Thoracic aorta (tissue), 2 donors: ENCODE data around the gene CPN2. TPM values are rescaled to one million over a fixed set of nuclear protein-coding genes. Genes with fewer than 3 reads are reported as not detected.

ENCODE experiments used
- ATAC-seq: fragments of 150-250 bp; one replicate; pipeline ENCODE4 v1.8.0; 2017; ENCODE audit warnings: low read depth; ENCODE audit not compliant: insufficient number of reproducible peaks, low FRiP score
- DNase-seq: peaks from one replicate; pipeline ENCODE4 v3.0.0-alpha.2; 2020; ENCODE audit warnings: low spot score
- H3K27ac ChIP-seq, 2 donors: fragments of 200-600 bp; sonication (generic); 1 replicate in 1 of 2; 2 replicates in 1 of 2; pipeline ENCODE4 v1.5.1; 2016; ENCODE audit warnings: mild to moderate bottlenecking in 2 of 2, moderate library complexity in 2 of 2
- H3K27me3 ChIP-seq: fragments of 200-600 bp; sonication (generic); replicated peaks from 2 replicates; pipeline ENCODE4 v1.6.0; 2016; ENCODE audit warnings: mild to moderate bottlenecking; ENCODE audit not compliant: insufficient read depth
- H3K36me3 ChIP-seq: fragments of 200-600 bp; sonication (generic); one replicate; pipeline ENCODE4 v1.5.1; 2016
- H3K4me1 ChIP-seq, 2 donors: fragments of 200-600 bp; sonication (generic); 1 replicate in 1 of 2; 2 replicates in 1 of 2; pipeline versions ENCODE4 v1.5.1 to v1.6.0; 2016; ENCODE audit warnings: low read depth in 2 of 2, mild to moderate bottlenecking in 1 of 2; ENCODE audit not compliant: control insufficient read depth in 1 of 2
- H3K4me3 ChIP-seq: fragments of 200-600 bp; sonication (generic); 2 replicates; pipeline ENCODE4 v1.5.1; 2016; ENCODE audit warnings: mild to moderate bottlenecking
- H3K9me3 ChIP-seq: fragments of 200-600 bp; sonication (generic); 2 replicates; pipeline ENCODE4 v1.5.1; 2016
- total RNA-seq, 2 donors: library from RNA; depleted of rRNA; stranded (reverse); fragments of >200 nt; gene quantifications; one replicate each; pipeline versions ENCODE4 v1.1.0 to v1.2.3, GENCODE V29; 2016
- TF ChIP-seq, protein P1 (sequence below): fragments of 200-600 bp; sonication (generic); IDR thresholded peaks from one replicate; pipeline ENCODE4 v1.5.1; 2019; ENCODE audit warnings: antibody characterized with exemption

CPN2 gene
- total RNA-seq, 2 donors from 2014 or later, result not detected

GRCh38 chr3:194396539-194396858 lies 45.4 kb upstream of the CPN2 start:
- ATAC-seq (no peak), DNase-seq (no peak)
- H3K4me1 ChIP-seq, result peaks cover 8 to 13% of the 10 kb centered on the region in 2 donors
- no peak overlapping the region for H3K27ac ChIP-seq
- TF ChIP-seq, protein P1, sequence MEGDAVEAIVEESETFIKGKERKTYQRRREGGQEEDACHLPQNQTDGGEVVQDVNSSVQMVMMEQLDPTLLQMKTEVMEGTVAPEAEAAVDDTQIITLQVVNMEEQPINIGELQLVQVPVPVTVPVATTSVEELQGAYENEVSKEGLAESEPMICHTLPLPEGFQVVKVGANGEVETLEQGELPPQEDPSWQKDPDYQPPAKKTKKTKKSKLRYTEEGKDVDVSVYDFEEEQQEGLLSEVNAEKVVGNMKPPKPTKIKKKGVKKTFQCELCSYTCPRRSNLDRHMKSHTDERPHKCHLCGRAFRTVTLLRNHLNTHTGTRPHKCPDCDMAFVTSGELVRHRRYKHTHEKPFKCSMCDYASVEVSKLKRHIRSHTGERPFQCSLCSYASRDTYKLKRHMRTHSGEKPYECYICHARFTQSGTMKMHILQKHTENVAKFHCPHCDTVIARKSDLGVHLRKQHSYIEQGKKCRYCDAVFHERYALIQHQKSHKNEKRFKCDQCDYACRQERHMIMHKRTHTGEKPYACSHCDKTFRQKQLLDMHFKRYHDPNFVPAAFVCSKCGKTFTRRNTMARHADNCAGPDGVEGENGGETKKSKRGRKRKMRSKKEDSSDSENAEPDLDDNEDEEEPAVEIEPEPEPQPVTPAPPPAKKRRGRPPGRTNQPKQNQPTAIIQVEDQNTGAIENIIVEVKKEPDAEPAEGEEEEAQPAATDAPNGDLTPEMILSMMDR, result no peak
- no peaks in the 10 kb centered on the region for H3K36me3 ChIP-seq
- peak overlapping the region; percentile 57 for H3K4me3 ChIP-seq
- no peaks in the 10 kb centered on the region for H3K9me3 ChIP-seq
- no peaks in the 10 kb centered on the region for H3K27me3 ChIP-seq

DNA sequence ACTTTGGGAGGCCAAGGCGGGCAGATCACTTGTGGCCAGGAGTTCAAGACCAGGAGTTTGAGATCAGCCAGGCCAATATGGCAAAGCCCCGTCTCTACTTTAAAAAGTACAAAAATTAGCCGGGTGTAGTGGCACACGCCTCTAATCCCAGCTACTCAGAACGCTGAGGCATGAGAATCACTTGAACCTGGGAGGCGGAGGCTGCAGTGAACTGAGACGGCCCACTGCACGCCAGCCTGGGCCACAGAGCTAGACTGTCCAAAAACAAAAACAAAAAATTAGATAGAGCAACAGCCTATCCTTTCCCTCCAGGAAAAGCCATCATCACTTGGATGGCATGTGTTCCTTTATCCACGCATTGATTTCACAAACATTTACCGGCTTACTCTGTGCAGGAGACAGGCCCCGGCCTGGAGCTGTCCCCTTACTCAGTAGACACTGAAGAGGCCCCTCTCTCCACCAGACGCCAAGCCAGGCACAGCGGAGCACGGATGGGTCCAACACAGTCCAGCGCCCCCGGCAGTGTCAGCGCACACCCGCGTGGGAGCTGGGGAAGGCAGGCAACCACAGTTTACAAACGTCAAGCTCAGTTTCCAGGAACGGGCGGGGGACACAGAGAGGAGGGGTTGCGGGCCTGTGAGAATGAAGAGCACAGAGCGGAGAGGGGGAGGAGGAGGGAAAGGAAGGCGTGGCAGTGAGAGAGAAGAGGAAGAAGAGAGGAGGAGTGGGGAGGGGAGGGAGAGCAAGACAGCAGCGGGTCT lies 44.8 kb upstream of the CPN2 start:
- H3K4me1 ChIP-seq, result peaks cover 8 to 13% of the 10 kb centered on the region in 2 donors
- TF ChIP-seq, protein P1, result no peak
- H3K9me3 ChIP-seq, result no peaks in the 10 kb centered on the region
- no peak for ATAC-seq
- H3K27ac ChIP-seq, result no peak overlapping the region
- no peaks in the 10 kb centered on the region for H3K27me3 ChIP-seq
- no peaks in the 10 kb centered on the region for H3K36me3 ChIP-seq
- H3K4me3 ChIP-seq, result no peak overlapping the region
- no peak for DNase-seq

DNA sequence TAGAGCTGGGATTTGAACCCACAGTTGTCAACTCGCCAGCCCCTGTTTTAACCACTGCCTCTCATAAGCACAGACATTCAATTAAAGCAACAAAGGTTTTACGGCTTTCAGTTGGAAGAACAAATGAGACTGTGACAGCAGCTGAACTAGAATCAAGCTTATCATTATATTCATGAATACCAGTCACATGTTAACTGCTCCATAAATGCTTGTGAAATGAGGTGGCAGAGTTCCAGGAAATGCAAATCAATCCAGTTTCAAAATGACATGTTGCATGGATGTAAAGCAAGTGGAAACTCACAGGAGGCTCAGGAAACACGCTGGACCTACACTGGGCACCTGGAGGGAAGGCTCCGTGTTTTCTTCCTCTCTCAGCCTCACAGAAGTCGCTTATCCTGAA lies 44.1 kb upstream of the CPN2 start:
- no peak for ATAC-seq
- Histone ChIP-seq H3K36me3 (no peaks in the 10 kb centered on the region), H3K9me3 (no peaks in the 10 kb centered on the region), H3K4me1 (peaks cover 8 to 13% of the 10 kb centered on the region in 2 donors), H3K27ac (no peak overlapping the region), H3K4me3 (no peak overlapping the region), H3K27me3 (no peaks in the 10 kb centered on the region)
- DNase-seq, result no peak
- TF ChIP-seq, protein P1, result no peak

DNA sequence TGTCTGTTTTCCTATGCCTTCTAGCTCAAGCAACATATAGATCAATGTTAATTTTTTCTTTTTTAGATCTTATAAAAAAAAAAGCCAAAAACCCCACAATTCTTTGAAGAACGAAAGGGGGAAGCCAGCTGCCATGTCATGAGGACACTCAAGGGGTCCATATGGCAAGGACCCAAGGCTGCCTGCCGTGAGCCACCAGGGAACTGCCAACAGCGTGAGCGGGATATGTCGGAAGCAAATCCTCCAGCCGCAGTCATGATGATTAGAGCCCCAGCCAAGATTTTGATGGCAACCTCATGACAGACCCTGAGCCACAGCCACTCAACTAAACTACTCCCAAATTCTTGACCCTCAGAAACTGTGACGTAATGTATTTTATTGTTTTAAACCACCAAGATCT lies 41.4 kb upstream of the CPN2 start:
- DNase-seq, result no peak
- Histone ChIP-seq H3K9me3 (no peaks in the 10 kb centered on the region), H3K27ac (no peak overlapping the region), H3K36me3 (no peaks in the 10 kb centered on the region), H3K4me3 (no peak overlapping the region), H3K27me3 (no peaks in the 10 kb centered on the region), H3K4me1 (peaks cover 7 to 8% of the 10 kb centered on the region in 2 donors)
- ATAC-seq, result no peak
- TF ChIP-seq, protein P1, result no peak

- DNase-seq (no peak), ATAC-seq (no peak)
- H3K9me3 ChIP-seq, result no peaks in the 10 kb centered on the region
- H3K36me3 ChIP-seq, result no peaks in the 10 kb centered on the region
- H3K4me1 ChIP-seq, result no peaks in the 10 kb centered on the region
- no peaks in the 10 kb centered on the region for H3K27me3 ChIP-seq
- no peak overlapping the region for H3K4me3 ChIP-seq
- TF ChIP-seq, protein P1, result no peak
- no peak overlapping the region for H3K27ac ChIP-seq
These were observed 39.7 kb upstream of the CPN2 start for GRCh38 chr3:194390835-194391234.
